HEK293T (cell line): ENCODE results near the gene MAP1A.

Source experiments
- BHLHE40 ChIP-seq: fragments of 450-650 bp; IDR thresholded peaks from 2 replicates; pipeline ENCODE4 v1.6.1; 2016; ENCODE audit warnings: mild to moderate bottlenecking, moderate library complexity, borderline replicate concordance
- CTBP1 ChIP-seq: fragments of 450-650 bp; IDR thresholded peaks from 2 replicates; pipeline ENCODE4 v1.6.1; 2016; ENCODE audit warnings: borderline replicate concordance
- ELF4 ChIP-seq: fragments of 450-650 bp; IDR thresholded peaks from 2 replicates; pipeline ENCODE4 v1.6.1; 2017; ENCODE audit warnings: antibody characterized with exemption
- FOXA1 ChIP-seq: fragments of 450-650 bp; IDR thresholded peaks from 2 replicates; pipeline ENCODE4 v1.6.1; 2016; ENCODE audit warnings: mild to moderate bottlenecking
- LEF1 ChIP-seq: fragments of 450-650 bp; IDR thresholded peaks from 2 replicates; pipeline ENCODE4 v1.6.1; 2017; ENCODE audit warnings: mild to moderate bottlenecking, borderline replicate concordance
- NFRKB ChIP-seq: fragments of 450-650 bp; IDR thresholded peaks from 2 replicates; pipeline ENCODE4 v1.6.1; 2016; ENCODE audit warnings: mild to moderate bottlenecking, moderate library complexity
- PKNOX1 ChIP-seq: fragments of 450-650 bp; IDR thresholded peaks from 2 replicates; pipeline ENCODE4 v1.6.1; 2016
- SP1 ChIP-seq: fragments of 450-650 bp; IDR thresholded peaks from 2 replicates; pipeline ENCODE4 v1.6.1; 2017
- SUZ12 ChIP-seq: fragments of 450-650 bp; IDR thresholded peaks from 2 replicates; pipeline ENCODE4 v1.6.1; 2016; ENCODE audit warnings: mild to moderate bottlenecking
- TARDBP ChIP-seq: fragments of 450-650 bp; IDR thresholded peaks from 2 replicates; pipeline ENCODE4 v1.6.1; 2016
- ZNF384 ChIP-seq: fragments of 450-650 bp; IDR thresholded peaks from 2 replicates; pipeline ENCODE4 v1.6.1; 2016

GRCh38 chr15:43509660-43510199 is 7.7 kb upstream of the MAP1A start:
- TF ChIP-seq TARDBP = no peak
- TF ChIP-seq SP1 = no peak
- TF ChIP-seq CTBP1 = no peak
- no peak for TF ChIP-seq PKNOX1
- no peak for TF ChIP-seq FOXA1
- no peak for TF ChIP-seq NFRKB
- no peak for TF ChIP-seq LEF1
- TF ChIP-seq BHLHE40 = no peak
- no peak for TF ChIP-seq SUZ12
- TF ChIP-seq ELF4 = no peak
- TF ChIP-seq ZNF384 = no peak
